ENCODE results near the gene SH2D1B. TPM values are rescaled to one million over a fixed set of nuclear protein-coding genes. Genes with fewer than 3 reads are reported as not detected.

SH2D1B gene
- total and polyA plus RNA-seq, 2 experiments from 2014 or later, result not detected

DNA sequence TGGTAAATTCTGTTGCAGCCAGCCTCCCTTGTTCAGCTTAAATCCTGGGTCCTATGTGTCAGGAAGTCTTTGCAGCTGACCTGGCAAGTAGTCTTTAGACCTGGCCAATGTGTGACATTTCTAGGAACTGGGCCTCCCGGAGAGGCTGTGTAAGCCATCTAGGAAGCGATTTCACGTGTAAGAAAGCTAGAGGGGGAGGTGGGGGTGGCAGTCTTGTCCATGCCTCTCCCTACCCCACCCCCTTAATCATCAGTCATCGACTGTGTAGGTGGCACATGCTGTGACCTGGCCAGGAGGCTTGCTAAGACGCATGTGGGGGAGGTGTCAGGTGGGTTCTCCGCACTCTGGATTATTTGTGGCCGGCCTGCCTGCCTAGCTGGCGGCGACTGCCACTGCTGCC, 22.0 kb downstream of the SH2D1B start:
- no peak overlapping the region for H3K4me3 ChIP-seq
- no peak for DNase-seq (ENCODE audit: low spot score)
- WGBS (ENCODE audit: low lambda C conversion rate, missing lambda C conversion rate), result 82% methylated on average over 9 of the region's 9 CpGs
- H3K36me3 ChIP-seq (replicated peaks; ENCODE audit: insufficient read depth, low read depth), result no peaks in the 10 kb centered on the region
- H3K4me1 ChIP-seq (ENCODE audit: insufficient read depth), result peaks cover 15% of the 10 kb centered on the region
- no peak overlapping the region for H3K4me2 ChIP-seq
- H3K79me2 ChIP-seq, result no peaks in the 10 kb centered on the region
- TF ChIP-seq, protein P1, sequence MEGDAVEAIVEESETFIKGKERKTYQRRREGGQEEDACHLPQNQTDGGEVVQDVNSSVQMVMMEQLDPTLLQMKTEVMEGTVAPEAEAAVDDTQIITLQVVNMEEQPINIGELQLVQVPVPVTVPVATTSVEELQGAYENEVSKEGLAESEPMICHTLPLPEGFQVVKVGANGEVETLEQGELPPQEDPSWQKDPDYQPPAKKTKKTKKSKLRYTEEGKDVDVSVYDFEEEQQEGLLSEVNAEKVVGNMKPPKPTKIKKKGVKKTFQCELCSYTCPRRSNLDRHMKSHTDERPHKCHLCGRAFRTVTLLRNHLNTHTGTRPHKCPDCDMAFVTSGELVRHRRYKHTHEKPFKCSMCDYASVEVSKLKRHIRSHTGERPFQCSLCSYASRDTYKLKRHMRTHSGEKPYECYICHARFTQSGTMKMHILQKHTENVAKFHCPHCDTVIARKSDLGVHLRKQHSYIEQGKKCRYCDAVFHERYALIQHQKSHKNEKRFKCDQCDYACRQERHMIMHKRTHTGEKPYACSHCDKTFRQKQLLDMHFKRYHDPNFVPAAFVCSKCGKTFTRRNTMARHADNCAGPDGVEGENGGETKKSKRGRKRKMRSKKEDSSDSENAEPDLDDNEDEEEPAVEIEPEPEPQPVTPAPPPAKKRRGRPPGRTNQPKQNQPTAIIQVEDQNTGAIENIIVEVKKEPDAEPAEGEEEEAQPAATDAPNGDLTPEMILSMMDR (IDR thresholded peaks at IDR 0.05; ENCODE audit: poor library complexity), result no peak
- TF ChIP-seq EZH2 (IDR thresholded peaks at IDR 0.05; ENCODE audit: borderline replicate concordance) (no peak), EZH2phosphoT487 (IDR thresholded peaks at IDR 0.05; ENCODE audit: low read depth, severe bottlenecking, unreplicated experiment) (no peak)
- no peaks in the 10 kb centered on the region for H3K9me3 ChIP-seq (ENCODE audit: low read depth)
- no peaks in the 10 kb centered on the region for H4K20me1 ChIP-seq (ENCODE audit: insufficient read depth, poor library complexity, severe bottlenecking)
- H3K27ac ChIP-seq, result no peak overlapping the region
- H3K27me3 ChIP-seq, result no peaks in the 10 kb centered on the region
- H2AFZ ChIP-seq, result no peak overlapping the region
- no peaks in the 10 kb centered on the region for H3K9me2 ChIP-seq (replicated peaks; ENCODE audit: insufficient read depth)

DNA sequence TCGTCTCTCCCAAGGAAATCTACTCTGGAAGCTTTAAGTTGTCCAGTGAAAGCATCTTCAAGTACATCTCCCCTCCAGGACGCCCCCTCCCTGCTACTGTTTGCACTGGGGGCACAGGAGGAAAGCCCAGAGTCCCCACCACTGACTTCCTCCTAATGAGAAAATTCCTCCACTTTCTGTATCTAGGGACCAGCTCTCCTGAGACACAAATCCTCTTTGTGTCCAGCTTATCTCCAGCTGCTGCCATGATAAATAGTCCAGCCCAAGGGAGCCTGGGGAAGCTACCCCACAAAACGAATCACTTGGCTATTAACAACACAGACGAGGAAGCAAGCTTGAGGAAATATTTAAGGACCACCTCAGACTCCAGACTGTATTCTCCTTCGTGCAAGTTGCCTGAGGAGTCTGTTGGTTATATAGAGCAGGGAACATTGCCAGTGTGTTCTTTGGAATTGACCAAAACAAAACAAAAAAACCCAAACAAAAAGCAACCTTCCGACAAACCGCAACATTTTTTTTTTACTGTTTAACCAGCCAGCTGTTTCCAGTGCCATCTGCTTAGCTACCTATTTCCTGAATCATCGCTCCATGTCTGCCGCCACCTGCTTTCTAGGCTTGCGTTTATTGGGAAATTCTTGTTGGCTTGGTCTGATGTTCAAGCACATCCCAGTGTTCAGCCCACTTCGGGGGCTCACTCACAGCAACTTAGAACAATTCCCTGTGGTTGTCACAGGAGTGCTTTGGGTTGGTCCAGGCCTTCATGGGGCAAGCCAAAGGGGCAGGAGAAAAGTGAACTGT, 22.7 kb downstream of the SH2D1B start:
- H3K36me3 ChIP-seq (replicated peaks; ENCODE audit: insufficient read depth, low read depth), result no peaks in the 10 kb centered on the region
- no peaks in the 10 kb centered on the region for H3K27me3 ChIP-seq
- no peaks in the 10 kb centered on the region for H3K9me2 ChIP-seq (replicated peaks; ENCODE audit: insufficient read depth)
- H3K27ac ChIP-seq, result peak overlapping the region; percentile 43
- 53% methylated on average over 11 of the region's 11 CpGs for WGBS (ENCODE audit: low lambda C conversion rate, missing lambda C conversion rate)
- TF ChIP-seq EZH2phosphoT487 (IDR thresholded peaks at IDR 0.05; ENCODE audit: low read depth, severe bottlenecking, unreplicated experiment), result no peak
- TF ChIP-seq, protein P1 (IDR thresholded peaks at IDR 0.05; ENCODE audit: poor library complexity), result no peak
- no peak for TF ChIP-seq EZH2 (IDR thresholded peaks at IDR 0.05; ENCODE audit: borderline replicate concordance)
- H3K4me1 ChIP-seq (ENCODE audit: insufficient read depth), result peaks cover 15% of the 10 kb centered on the region
- no peak overlapping the region for H2AFZ ChIP-seq
- no peak overlapping the region for H3K4me3 ChIP-seq
- H3K9me3 ChIP-seq (ENCODE audit: low read depth), result no peaks in the 10 kb centered on the region
- no peaks in the 10 kb centered on the region for H4K20me1 ChIP-seq (ENCODE audit: insufficient read depth, poor library complexity, severe bottlenecking)
- H3K79me2 ChIP-seq, result no peaks in the 10 kb centered on the region
- H3K4me2 ChIP-seq, result peak overlapping the region; percentile 15
- DNase-seq (ENCODE audit: low spot score), result peak; percentile 4

DNA sequence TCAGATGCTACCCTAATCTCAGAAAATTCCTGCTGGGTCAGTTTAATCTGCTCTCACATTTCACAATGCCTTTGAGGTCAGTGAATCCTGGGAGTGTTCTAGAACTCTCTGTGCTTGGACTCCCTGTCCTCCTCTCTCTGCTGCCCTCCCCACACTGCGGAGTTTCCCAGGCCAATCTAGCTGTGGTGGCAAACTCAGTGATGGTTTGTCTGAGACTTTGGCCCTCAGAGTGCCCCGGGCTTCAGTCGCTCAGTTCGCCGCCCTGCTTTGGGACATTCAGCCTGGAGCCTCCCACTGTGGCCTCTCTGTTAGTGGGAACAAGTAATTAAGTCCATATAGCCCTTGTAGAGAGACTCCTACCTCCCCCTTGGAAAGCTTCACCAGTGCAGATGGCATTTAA, 23.3 kb downstream of the SH2D1B start:
- peak overlapping the region; percentile 15 for H3K4me2 ChIP-seq
- H3K4me3 ChIP-seq, result no peak overlapping the region
- H3K9me3 ChIP-seq (ENCODE audit: low read depth), result no peaks in the 10 kb centered on the region
- no peak overlapping the region for H2AFZ ChIP-seq
- no peaks in the 10 kb centered on the region for H3K79me2 ChIP-seq
- peak overlapping the region; percentile 53 for H3K27ac ChIP-seq
- no peaks in the 10 kb centered on the region for H3K9me2 ChIP-seq (replicated peaks; ENCODE audit: insufficient read depth)
- TF ChIP-seq EZH2 (IDR thresholded peaks at IDR 0.05; ENCODE audit: borderline replicate concordance), result no peak
- no peak for TF ChIP-seq EZH2phosphoT487 (IDR thresholded peaks at IDR 0.05; ENCODE audit: low read depth, severe bottlenecking, unreplicated experiment)
- TF ChIP-seq, protein P1 (IDR thresholded peaks at IDR 0.05; ENCODE audit: poor library complexity), result no peak
- H3K36me3 ChIP-seq (replicated peaks; ENCODE audit: insufficient read depth, low read depth), result no peaks in the 10 kb centered on the region
- 91% methylated on average over 5 of the region's 5 CpGs for WGBS (ENCODE audit: low lambda C conversion rate, missing lambda C conversion rate)
- no peaks in the 10 kb centered on the region for H4K20me1 ChIP-seq (ENCODE audit: insufficient read depth, poor library complexity, severe bottlenecking)
- peak; percentile 42 for DNase-seq (ENCODE audit: low spot score)
- no peaks in the 10 kb centered on the region for H3K27me3 ChIP-seq
- peaks cover 15% of the 10 kb centered on the region for H3K4me1 ChIP-seq (ENCODE audit: insufficient read depth)

All from hepatocyte (in vitro differentiated cells).